ENCODE data around the gene ATF7IP2.
"Not testable (repeated sequence)": the region's sequence is repeated elsewhere in the genome, so short reads cannot be mapped to it uniquely, and the experiment has no call there.

The ATF7IP2 gene

DNA sequence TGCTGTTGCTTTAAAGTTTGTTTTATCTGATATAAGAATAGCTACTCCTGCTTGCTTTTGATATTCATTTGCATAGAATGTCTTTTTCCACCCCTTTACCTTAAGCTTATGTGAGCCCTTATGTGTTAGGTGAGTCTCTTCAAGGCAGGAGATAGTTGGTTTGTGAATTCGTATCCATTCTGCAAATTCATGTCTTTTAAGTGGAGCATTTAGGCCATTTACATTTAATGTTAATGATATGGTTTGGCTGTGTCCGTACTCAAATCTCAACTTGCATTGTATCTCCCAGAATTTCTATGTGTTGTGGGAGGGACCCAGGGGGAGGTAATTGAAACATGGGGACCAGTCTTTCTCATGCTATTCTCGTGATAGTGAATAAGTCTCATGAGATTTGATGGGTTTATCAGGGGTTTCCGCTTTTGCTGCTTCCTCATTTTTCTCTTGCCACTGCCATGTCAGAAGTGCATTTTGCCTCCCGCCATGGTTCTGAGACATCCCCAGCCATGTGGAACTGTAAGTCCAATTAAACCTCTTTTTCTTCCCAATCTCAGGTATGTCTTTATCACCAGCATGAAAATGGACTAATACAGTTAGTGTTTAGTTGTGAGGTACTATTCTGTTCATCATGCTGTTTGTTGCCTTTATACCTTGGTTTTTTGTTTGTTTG lies 27.2 kb downstream of the ATF7IP2 start:
- H3K27me3 ChIP-seq (ENCODE audit: control insufficient read depth in 1 of 2, insufficient read depth in 2 of 2, low read length in 2 of 2), result no peaks in the 10 kb centered on the region
- no peaks in the 10 kb centered on the region for H3K36me3 ChIP-seq (ENCODE audit: insufficient read depth, low read length)
- no peak overlapping the region for H3K9ac ChIP-seq (ENCODE audit: low read length)
- no peak overlapping the region for H3K4me3 ChIP-seq (ENCODE audit: low read depth in 1 of 2, low read length in 2 of 2)
- H3K9me3 ChIP-seq (ENCODE audit: low read length), result peaks cover 15% of the 10 kb centered on the region
- no peaks in the 10 kb centered on the region for H3K4me1 ChIP-seq (ENCODE audit: insufficient read depth, low read length)
- no peak overlapping the region for H3K27ac ChIP-seq (ENCODE audit: low read depth, low read length)

GRCh38 chr16:10418204-10418603 lies 32.3 kb downstream of the ATF7IP2 start:
- not testable (repeated sequence) for H3K36me3 ChIP-seq (ENCODE audit: insufficient read depth, low read length); H3K27ac ChIP-seq (ENCODE audit: low read depth, low read length); H3K4me1 ChIP-seq (ENCODE audit: insufficient read depth, low read length); H3K4me3 ChIP-seq (ENCODE audit: low read depth in 1 of 2, low read length in 2 of 2); H3K9ac ChIP-seq (ENCODE audit: low read length); H3K9me3 ChIP-seq (ENCODE audit: low read length); H3K27me3 ChIP-seq (ENCODE audit: control insufficient read depth in 1 of 2, insufficient read depth in 2 of 2, low read length in 2 of 2)

- Histone ChIP-seq H3K9ac (ENCODE audit: low read length) (no peak overlapping the region), H3K27ac (ENCODE audit: low read depth, low read length) (no peak overlapping the region), H3K4me3 (ENCODE audit: low read depth in 1 of 2, low read length in 2 of 2) (no peak overlapping the region), H3K27me3 (ENCODE audit: control insufficient read depth in 1 of 2, insufficient read depth in 2 of 2, low read length in 2 of 2) (no peaks in the 10 kb centered on the region), H3K4me1 (ENCODE audit: insufficient read depth, low read length) (no peaks in the 10 kb centered on the region), H3K9me3 (ENCODE audit: low read length) (peaks cover 8% of the 10 kb centered on the region), H3K36me3 (ENCODE audit: insufficient read depth, low read length) (no peaks in the 10 kb centered on the region)
Measured at GRCh38 chr16:10419701-10420100, 33.8 kb downstream of the ATF7IP2 start.

- Histone ChIP-seq H3K27ac (ENCODE audit: low read depth, low read length) (no peak overlapping the region), H3K4me1 (ENCODE audit: insufficient read depth, low read length) (no peaks in the 10 kb centered on the region), H3K9ac (ENCODE audit: low read length) (no peak overlapping the region), H3K9me3 (ENCODE audit: low read length) (no peaks in the 10 kb centered on the region), H3K4me3 (ENCODE audit: low read depth in 1 of 2, low read length in 2 of 2) (no peak overlapping the region), H3K27me3 (ENCODE audit: control insufficient read depth in 1 of 2, insufficient read depth in 2 of 2, low read length in 2 of 2) (no peaks in the 10 kb centered on the region), H3K36me3 (ENCODE audit: insufficient read depth, low read length) (no peaks in the 10 kb centered on the region)
Measured at GRCh38 chr16:10421596-10421995, 35.7 kb downstream of the ATF7IP2 start.

DNA sequence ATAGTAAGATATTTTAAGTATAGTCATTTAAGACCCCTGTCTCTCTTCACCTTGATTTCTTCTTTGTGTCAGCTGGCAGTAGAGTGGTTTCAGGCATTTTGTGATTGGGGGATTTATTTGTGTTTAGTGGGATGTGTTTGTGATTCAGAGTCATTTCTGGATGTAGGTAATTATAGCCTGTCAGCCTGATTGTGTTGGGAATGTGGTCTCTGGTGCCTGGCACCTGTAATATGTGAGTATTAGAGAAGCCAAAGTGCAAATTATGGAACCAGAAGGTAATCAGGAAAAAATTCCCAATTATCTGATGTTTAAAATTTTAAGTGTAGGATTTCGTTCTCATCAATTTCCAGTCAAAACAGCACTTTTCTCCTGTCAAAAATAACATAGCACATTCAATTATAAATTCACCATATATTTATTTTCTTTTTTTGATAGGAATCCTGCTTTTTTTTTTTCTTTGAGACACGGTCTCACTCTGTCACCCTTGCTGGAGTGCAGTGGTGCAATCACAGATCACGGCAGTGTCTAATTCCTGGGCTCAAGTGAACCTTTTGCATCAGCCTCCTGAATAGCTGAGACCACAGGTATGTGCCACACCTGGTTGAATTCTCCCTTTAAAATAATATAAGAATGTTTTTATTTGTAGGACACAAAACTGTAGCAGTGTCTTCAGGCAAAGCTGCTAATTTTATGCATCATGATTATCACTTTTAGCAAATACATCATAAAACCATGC lies 42.7 kb downstream of the ATF7IP2 start:
- no peak overlapping the region for H3K27ac ChIP-seq (ENCODE audit: low read depth, low read length)
- H3K27me3 ChIP-seq (ENCODE audit: control insufficient read depth in 1 of 2, insufficient read depth in 2 of 2, low read length in 2 of 2), result no peaks in the 10 kb centered on the region
- no peak overlapping the region for H3K4me3 ChIP-seq (ENCODE audit: low read depth in 1 of 2, low read length in 2 of 2)
- no peaks in the 10 kb centered on the region for H3K36me3 ChIP-seq (ENCODE audit: insufficient read depth, low read length)
- no peak overlapping the region for H3K9ac ChIP-seq (ENCODE audit: low read length)
- no peaks in the 10 kb centered on the region for H3K4me1 ChIP-seq (ENCODE audit: insufficient read depth, low read length)
- H3K9me3 ChIP-seq (ENCODE audit: low read length), result no peaks in the 10 kb centered on the region

DNA sequence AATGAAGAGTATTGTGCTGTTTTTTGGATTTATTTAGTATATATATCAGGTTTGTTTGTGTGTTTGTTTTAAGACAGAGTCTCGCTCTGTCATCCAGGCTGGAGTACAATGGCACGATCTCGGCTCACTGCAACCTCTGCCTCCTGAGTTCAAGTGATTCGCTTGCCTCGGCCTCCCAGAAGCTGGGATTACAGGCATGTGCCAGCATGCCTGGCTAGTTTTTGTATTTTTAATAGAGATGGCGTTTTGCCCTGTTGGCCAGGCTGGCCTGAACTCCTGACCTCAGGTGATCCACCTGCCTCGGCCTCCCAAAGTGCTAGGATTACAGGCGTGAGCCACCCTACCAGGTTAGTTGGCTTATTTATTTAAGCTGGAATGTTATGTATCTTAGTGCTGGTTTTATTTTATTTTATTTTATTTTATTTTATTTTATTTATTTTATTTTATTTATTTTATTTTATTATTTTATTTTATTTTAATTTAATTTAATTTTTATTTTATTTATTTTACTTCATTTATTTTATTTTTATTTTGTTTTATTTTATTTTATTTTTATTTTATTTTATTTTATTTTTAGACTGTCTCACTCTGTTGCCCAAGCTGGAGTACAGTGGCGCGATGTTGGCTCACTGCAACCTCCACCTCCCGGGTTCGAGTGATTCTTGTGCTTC lies 43.6 kb downstream of the ATF7IP2 start:
- not testable (repeated sequence) for H3K27me3 ChIP-seq (ENCODE audit: control insufficient read depth in 1 of 2, insufficient read depth in 2 of 2, low read length in 2 of 2); H3K4me3 ChIP-seq (ENCODE audit: low read depth in 1 of 2, low read length in 2 of 2); H3K36me3 ChIP-seq (ENCODE audit: insufficient read depth, low read length); H3K9me3 ChIP-seq (ENCODE audit: low read length); H3K27ac ChIP-seq (ENCODE audit: low read depth, low read length); H3K9ac ChIP-seq (ENCODE audit: low read length); H3K4me1 ChIP-seq (ENCODE audit: insufficient read depth, low read length)

GRCh38 chr16:10441726-10442125 lies 55.9 kb downstream of the ATF7IP2 start:
- no peak overlapping the region for H3K27ac ChIP-seq (ENCODE audit: low read depth, low read length)
- H3K9me3 ChIP-seq (ENCODE audit: low read length), result peaks cover under 1% of the 10 kb centered on the region
- H3K9ac ChIP-seq (ENCODE audit: low read length), result no peak overlapping the region
- H3K4me3 ChIP-seq (ENCODE audit: low read depth in 1 of 2, low read length in 2 of 2), result no peak overlapping the region
- H3K36me3 ChIP-seq (ENCODE audit: insufficient read depth, low read length), result no peaks in the 10 kb centered on the region
- H3K4me1 ChIP-seq (ENCODE audit: insufficient read depth, low read length), result no peaks in the 10 kb centered on the region
- H3K27me3 ChIP-seq (ENCODE audit: control insufficient read depth in 1 of 2, insufficient read depth in 2 of 2, low read length in 2 of 2), result no peaks in the 10 kb centered on the region

DNA sequence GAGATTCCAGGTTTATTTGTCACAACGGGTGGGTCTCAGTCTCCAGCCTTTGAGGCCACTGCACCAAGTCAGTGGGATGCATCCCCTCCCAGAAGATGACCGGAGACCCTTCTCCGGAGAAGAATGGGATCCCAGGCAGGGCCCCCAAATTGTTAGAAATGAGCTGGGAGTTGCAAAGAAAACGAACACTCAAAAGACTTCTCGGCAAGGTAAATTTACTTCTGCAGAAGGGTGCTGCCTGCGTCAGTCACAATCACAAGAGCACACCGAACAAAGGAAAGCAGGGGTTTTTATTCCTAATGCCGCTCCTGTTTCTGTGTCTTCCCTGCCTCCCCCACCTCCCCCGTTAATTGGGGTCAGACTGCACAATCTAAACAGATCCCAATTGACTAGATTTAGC lies 61.4 kb downstream of the ATF7IP2 start:
- H3K9me3 ChIP-seq (ENCODE audit: low read length), result peaks cover 10% of the 10 kb centered on the region

GRCh38 chr16:10452208-10453158 lies 66.6 kb downstream of the ATF7IP2 start:
- H3K9ac ChIP-seq (ENCODE audit: low read length); H3K27ac ChIP-seq (ENCODE audit: low read depth, low read length); H3K4me1 ChIP-seq (ENCODE audit: insufficient read depth, low read length); H3K4me3 ChIP-seq (ENCODE audit: low read depth in 1 of 2, low read length in 2 of 2); H3K36me3 ChIP-seq (ENCODE audit: insufficient read depth, low read length); H3K9me3 ChIP-seq (ENCODE audit: low read length); H3K27me3 ChIP-seq (ENCODE audit: control insufficient read depth in 1 of 2, insufficient read depth in 2 of 2, low read length in 2 of 2): not testable (repeated sequence)

More for the DNA sequence above, 61.4 kb downstream of the ATF7IP2 start:
- Histone ChIP-seq H3K4me1 (ENCODE audit: insufficient read depth, low read length) (no peaks in the 10 kb centered on the region), H3K4me3 (ENCODE audit: low read depth in 1 of 2, low read length in 2 of 2) (no peak overlapping the region), H3K9ac (ENCODE audit: low read length) (no peak overlapping the region), H3K27me3 (ENCODE audit: control insufficient read depth in 1 of 2, insufficient read depth in 2 of 2, low read length in 2 of 2) (no peaks in the 10 kb centered on the region), H3K27ac (ENCODE audit: low read depth, low read length) (no peak overlapping the region), H3K36me3 (ENCODE audit: insufficient read depth, low read length) (no peaks in the 10 kb centered on the region)

- Histone ChIP-seq H3K27me3 (ENCODE audit: control insufficient read depth in 1 of 2, insufficient read depth in 2 of 2, low read length in 2 of 2) (no peaks in the 10 kb centered on the region), H3K36me3 (ENCODE audit: insufficient read depth, low read length) (no peaks in the 10 kb centered on the region), H3K27ac (ENCODE audit: low read depth, low read length) (no peak overlapping the region), H3K4me1 (ENCODE audit: insufficient read depth, low read length) (no peaks in the 10 kb centered on the region), H3K9ac (ENCODE audit: low read length) (no peak overlapping the region), H3K4me3 (ENCODE audit: low read depth in 1 of 2, low read length in 2 of 2) (no peak overlapping the region), H3K9me3 (ENCODE audit: low read length) (no peaks in the 10 kb centered on the region)
Measured at GRCh38 chr16:10453159-10453510, 67.3 kb downstream of the ATF7IP2 start.

DNA sequence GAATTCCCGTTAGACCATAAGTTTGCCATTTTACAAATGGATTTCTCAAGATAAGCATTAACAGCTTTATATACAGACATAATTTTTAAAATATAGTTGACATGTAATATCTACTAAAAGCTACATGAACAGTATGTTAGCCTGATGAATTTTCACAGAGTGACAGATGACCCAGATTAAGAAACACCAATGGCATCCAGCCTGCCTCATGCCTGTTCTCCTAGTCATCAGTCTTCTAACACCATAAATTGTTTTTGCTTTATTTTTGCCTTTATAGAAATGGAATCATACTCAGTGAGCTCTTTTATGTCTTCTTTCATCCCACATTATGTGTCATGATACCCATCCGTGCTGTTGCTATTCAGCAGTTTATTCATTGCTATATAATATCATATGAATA lies 80.0 kb downstream of the ATF7IP2 start:
- Histone ChIP-seq H3K27me3 (ENCODE audit: control insufficient read depth in 1 of 2, insufficient read depth in 2 of 2, low read length in 2 of 2) (no peaks in the 10 kb centered on the region), H3K9me3 (ENCODE audit: low read length) (no peaks in the 10 kb centered on the region), H3K4me3 (ENCODE audit: low read depth in 1 of 2, low read length in 2 of 2) (no peak overlapping the region), H3K4me1 (ENCODE audit: insufficient read depth, low read length) (no peaks in the 10 kb centered on the region), H3K27ac (ENCODE audit: low read depth, low read length) (no peak overlapping the region), H3K9ac (ENCODE audit: low read length) (no peak overlapping the region), H3K36me3 (ENCODE audit: insufficient read depth, low read length) (no peaks in the 10 kb centered on the region)
